ENCODE results near the gene ARHGAP22. TPM values are rescaled to one million over a fixed set of nuclear protein-coding genes. Genes with fewer than 3 reads are reported as not detected.
A peak's percentile ranks its signal among the peaks of the same experiment; 100 is the strongest.

ARHGAP22 gene
- total RNA-seq, 6 donors from 2014 or later = 1.4 to 25.1 (median 7.1) TPM

DNA sequence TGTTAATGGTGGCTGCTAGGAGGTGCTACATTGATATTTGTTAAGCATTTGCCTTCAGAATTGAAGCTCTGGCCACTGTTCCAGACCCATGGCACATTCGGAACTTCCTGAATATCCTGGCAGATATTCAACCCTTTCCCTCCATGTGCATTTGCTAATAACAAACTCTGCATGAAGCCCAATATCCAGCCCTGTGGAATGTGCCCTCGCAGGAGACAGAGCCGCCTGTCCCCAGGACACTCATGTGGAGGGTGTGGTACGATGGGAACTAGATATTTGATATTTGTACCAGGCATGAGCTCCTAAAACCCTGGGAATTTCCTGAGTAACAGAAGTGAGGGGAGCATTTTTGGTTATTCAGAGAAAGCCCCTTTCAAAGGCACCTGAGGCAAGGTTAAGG is 21.6 kb upstream of the ARHGAP22 start:
- TF ChIP-seq POLR2AphosphoS5 (IDR thresholded peaks at IDR 0.05) = no peak
- TF ChIP-seq, protein P1, sequence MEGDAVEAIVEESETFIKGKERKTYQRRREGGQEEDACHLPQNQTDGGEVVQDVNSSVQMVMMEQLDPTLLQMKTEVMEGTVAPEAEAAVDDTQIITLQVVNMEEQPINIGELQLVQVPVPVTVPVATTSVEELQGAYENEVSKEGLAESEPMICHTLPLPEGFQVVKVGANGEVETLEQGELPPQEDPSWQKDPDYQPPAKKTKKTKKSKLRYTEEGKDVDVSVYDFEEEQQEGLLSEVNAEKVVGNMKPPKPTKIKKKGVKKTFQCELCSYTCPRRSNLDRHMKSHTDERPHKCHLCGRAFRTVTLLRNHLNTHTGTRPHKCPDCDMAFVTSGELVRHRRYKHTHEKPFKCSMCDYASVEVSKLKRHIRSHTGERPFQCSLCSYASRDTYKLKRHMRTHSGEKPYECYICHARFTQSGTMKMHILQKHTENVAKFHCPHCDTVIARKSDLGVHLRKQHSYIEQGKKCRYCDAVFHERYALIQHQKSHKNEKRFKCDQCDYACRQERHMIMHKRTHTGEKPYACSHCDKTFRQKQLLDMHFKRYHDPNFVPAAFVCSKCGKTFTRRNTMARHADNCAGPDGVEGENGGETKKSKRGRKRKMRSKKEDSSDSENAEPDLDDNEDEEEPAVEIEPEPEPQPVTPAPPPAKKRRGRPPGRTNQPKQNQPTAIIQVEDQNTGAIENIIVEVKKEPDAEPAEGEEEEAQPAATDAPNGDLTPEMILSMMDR (IDR thresholded peaks at IDR 0.05) = no peak
- no peak for TF ChIP-seq EP300 (IDR thresholded peaks at IDR 0.05)
- no peak for TF ChIP-seq POLR2A (IDR thresholded peaks at IDR 0.05)
- 72 to 82% methylated on average over 4 of the region's 4 CpGs for WGBS, 2 donors
- Histone ChIP-seq H3K27ac (no peak overlapping the region), H3K36me3 (no peaks in the 10 kb centered on the region), H3K9me3 (no peaks in the 10 kb centered on the region), H3K27me3 (no peaks in the 10 kb centered on the region), H3K4me1 (no peaks in the 10 kb centered on the region), H3K4me3 (no peak overlapping the region)
- ATAC-seq (ENCODE audit: low FRiP score in 2 of 2) (no peak), DNase-seq (no peak)

DNA sequence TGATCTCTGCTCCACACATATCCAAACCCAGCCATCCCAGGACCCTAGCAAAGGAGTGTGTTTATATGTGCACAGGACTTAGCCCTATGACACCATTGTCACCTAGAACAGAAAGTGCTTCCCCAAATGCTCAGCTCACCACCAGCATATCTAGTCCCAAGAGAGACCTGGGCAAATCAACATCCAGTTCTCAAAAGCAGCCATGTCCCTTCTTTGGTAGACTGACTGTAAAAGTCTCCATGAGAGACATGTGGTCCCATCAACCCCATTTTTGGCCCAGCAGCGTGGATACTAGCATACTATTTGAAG is 20.9 kb upstream of the ARHGAP22 start:
- Histone ChIP-seq H3K27me3 (no peaks in the 10 kb centered on the region), H3K4me3 (no peak overlapping the region), H3K27ac (no peak overlapping the region), H3K4me1 (no peaks in the 10 kb centered on the region), H3K36me3 (no peaks in the 10 kb centered on the region), H3K9me3 (no peaks in the 10 kb centered on the region)
- 86 to 92% methylated on average over 1 of the region's 1 CpG for WGBS, 2 donors
- TF ChIP-seq POLR2AphosphoS5 (IDR thresholded peaks at IDR 0.05) (no peak), POLR2A (IDR thresholded peaks at IDR 0.05) (no peak), EP300 (IDR thresholded peaks at IDR 0.05) (no peak)
- TF ChIP-seq, protein P1 (IDR thresholded peaks at IDR 0.05) = no peak
- DNase-seq (no peak), ATAC-seq (ENCODE audit: low FRiP score in 2 of 2) (no peak)

DNA sequence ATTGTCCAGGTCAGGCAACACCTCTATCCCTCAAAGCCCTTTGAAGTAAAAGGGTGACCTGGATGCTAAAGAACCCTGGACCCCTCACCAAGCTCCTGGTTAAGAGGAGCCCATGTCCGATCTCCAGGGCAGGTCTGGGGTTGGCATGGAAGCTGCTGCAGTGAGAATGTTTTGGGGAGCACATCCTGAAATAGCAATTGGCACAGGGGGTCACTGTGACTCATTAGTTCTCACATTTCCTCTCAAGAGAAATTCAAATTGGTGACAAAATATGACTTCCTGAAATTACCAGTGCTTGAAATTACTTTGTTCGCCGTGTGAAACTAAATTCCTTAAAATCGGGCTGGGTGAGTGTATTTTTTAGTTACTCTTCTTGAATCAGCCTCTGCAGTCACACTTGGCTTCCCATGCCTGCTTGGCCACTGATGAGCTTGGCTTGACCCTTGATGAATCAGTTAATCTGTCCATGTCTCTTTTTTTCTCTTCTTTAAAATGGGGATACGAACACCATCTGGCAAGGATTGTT is 18.8 kb upstream of the ARHGAP22 start:
- DNase-seq = no peak
- no peak for TF ChIP-seq POLR2A (IDR thresholded peaks at IDR 0.05)
- TF ChIP-seq, protein P1 (IDR thresholded peaks at IDR 0.05) = no peak
- no peak for TF ChIP-seq POLR2AphosphoS5 (IDR thresholded peaks at IDR 0.05)
- TF ChIP-seq EP300 (IDR thresholded peaks at IDR 0.05) = no peak
- Histone ChIP-seq H3K27ac (peak overlapping the region in 1 of 4 donors; percentile 31), H3K4me1 (no peaks in the 10 kb centered on the region), H3K36me3 (no peaks in the 10 kb centered on the region), H3K9me3 (no peaks in the 10 kb centered on the region), H3K27me3 (no peaks in the 10 kb centered on the region), H3K4me3 (no peak overlapping the region)
- 63 to 66% methylated on average over 5 of the region's 5 CpGs for WGBS, 2 donors
- peak in 1 of 2 donors; percentile 26 for ATAC-seq (ENCODE audit: low FRiP score in 2 of 2)

DNA sequence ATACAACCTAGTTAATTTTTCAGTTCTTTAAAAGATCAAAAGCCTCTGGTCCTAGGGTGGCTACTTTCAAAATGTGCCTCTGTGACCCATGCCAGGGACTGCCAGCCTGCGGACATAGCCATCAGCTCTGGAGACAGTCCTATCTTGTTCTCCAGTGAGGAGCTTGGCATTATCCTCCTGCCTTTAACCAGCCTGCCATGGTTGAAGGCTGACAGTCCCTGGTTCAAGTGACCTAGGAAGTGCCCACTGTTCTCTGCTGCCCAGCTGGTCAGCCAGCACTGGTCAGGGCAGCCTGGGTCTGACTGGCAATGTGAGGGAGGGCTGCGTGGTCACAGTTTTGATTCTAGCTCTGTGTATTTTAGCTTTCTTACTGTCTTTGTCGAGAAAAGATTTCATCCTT is 18.1 kb upstream of the ARHGAP22 start:
- DNase-seq (no peak), ATAC-seq (ENCODE audit: low FRiP score in 2 of 2) (no peak)
- no peaks in the 10 kb centered on the region for H3K4me1 ChIP-seq
- 95 to 100% methylated on average over 2 to 3 of the region's 3 CpGs for WGBS, 2 donors
- H3K27ac ChIP-seq = no peak overlapping the region
- no peaks in the 10 kb centered on the region for H3K9me3 ChIP-seq
- H3K27me3 ChIP-seq = no peaks in the 10 kb centered on the region
- no peaks in the 10 kb centered on the region for H3K36me3 ChIP-seq
- TF ChIP-seq EP300 (IDR thresholded peaks at IDR 0.05) = no peak
- TF ChIP-seq, protein P1 (IDR thresholded peaks at IDR 0.05) = no peak
- TF ChIP-seq POLR2A (IDR thresholded peaks at IDR 0.05) = no peak
- no peak for TF ChIP-seq POLR2AphosphoS5 (IDR thresholded peaks at IDR 0.05)
- no peak overlapping the region for H3K4me3 ChIP-seq

DNA sequence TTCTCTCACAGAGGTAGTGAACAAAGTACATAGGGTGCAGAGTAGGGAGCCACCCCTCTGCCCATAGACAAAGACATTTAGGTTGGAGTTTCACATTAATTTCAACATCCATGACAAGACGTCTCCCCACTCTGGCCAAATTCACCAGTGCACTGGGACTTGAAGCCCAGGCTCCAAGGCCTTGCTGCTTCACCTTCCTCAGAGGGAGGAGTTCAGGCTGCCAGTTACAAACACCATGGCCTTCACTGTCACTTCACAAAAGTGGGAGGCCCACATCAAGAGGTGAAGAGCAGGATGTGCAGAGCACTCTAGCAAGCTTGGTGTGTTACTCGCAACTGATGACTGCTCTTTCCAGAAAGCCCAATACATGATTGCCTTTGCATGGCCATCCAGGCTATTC is 15.8 kb upstream of the ARHGAP22 start:
- Histone ChIP-seq H3K27ac (no peak overlapping the region), H3K9me3 (no peaks in the 10 kb centered on the region), H3K27me3 (no peaks in the 10 kb centered on the region), H3K36me3 (no peaks in the 10 kb centered on the region), H3K4me3 (no peak overlapping the region), H3K4me1 (no peaks in the 10 kb centered on the region)
- 84 to 90% methylated on average over 2 of the region's 2 CpGs for WGBS, 2 donors
- no peak for DNase-seq
- no peak for TF ChIP-seq POLR2A (IDR thresholded peaks at IDR 0.05)
- TF ChIP-seq, protein P1 (IDR thresholded peaks at IDR 0.05) = no peak
- TF ChIP-seq EP300 (IDR thresholded peaks at IDR 0.05) = no peak
- TF ChIP-seq POLR2AphosphoS5 (IDR thresholded peaks at IDR 0.05) = no peak
- ATAC-seq (ENCODE audit: low FRiP score in 2 of 2) = no peak

Data from upper lobe of left lung (tissue), 6 donors.